Breast epithelium (tissue), 3 donors: Measurements from ENCODE around the gene TNNI2.

Source experiments
- POLR2AphosphoS5 ChIP-seq, 3 donors: sonication (generic); formaldehyde crosslinking; IDR thresholded peaks; one replicate each; pipeline ENCODE4 v1.6.1; 2017; ENCODE audit warnings: antibody characterized with exemption in 3 of 3
- TF ChIP-seq, protein P1 (sequence below), 3 donors: fragments of 450-650 bp; IDR thresholded peaks; one replicate each; pipeline ENCODE4 v1.5.1; 2016 to 2017; ENCODE audit warnings: antibody characterized with exemption in 3 of 3, mild to moderate bottlenecking in 3 of 3, moderate library complexity in 3 of 3

GRCh38 chr11:1840780-1841480 is 2.1 kb downstream of the TNNI2 start:
- TF ChIP-seq, protein P1, sequence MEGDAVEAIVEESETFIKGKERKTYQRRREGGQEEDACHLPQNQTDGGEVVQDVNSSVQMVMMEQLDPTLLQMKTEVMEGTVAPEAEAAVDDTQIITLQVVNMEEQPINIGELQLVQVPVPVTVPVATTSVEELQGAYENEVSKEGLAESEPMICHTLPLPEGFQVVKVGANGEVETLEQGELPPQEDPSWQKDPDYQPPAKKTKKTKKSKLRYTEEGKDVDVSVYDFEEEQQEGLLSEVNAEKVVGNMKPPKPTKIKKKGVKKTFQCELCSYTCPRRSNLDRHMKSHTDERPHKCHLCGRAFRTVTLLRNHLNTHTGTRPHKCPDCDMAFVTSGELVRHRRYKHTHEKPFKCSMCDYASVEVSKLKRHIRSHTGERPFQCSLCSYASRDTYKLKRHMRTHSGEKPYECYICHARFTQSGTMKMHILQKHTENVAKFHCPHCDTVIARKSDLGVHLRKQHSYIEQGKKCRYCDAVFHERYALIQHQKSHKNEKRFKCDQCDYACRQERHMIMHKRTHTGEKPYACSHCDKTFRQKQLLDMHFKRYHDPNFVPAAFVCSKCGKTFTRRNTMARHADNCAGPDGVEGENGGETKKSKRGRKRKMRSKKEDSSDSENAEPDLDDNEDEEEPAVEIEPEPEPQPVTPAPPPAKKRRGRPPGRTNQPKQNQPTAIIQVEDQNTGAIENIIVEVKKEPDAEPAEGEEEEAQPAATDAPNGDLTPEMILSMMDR (IDR thresholded peaks at IDR 0.05): no peak
- TF ChIP-seq POLR2AphosphoS5 (IDR thresholded peaks at IDR 0.05): no peak
